GM21360 (cell line): ENCODE data around the gene KRT222.

Source experiments
- ATAC-seq: cut with Tn5 transposase; IDR thresholded peaks from one replicate; pipeline ENCODE4 v1.9.1; 2021; ENCODE audit warnings: mild to moderate bottlenecking, moderate library complexity; ENCODE audit not compliant: unreplicated experiment

The KRT222 gene

GRCh38 chr17:40615841-40616476 is 49.0 kb downstream of the KRT222 start:
- no peak for ATAC-seq

- peak; percentile 61 for ATAC-seq
Observed at GRCh38 chr17:40615068-40615840, 49.7 kb downstream of the KRT222 start.

GRCh38 chr17:40614431-40615067 is 50.4 kb downstream of the KRT222 start:
- ATAC-seq, result no peak

- no peak for ATAC-seq
Observed at GRCh38 chr17:40613467-40614154, 51.4 kb downstream of the KRT222 start.

- ATAC-seq, result no peak
Observed at GRCh38 chr17:40612599-40613244, 52.3 kb downstream of the KRT222 start.

GRCh38 chr17:40611840-40612474 is 53.0 kb downstream of the KRT222 start:
- no peak for ATAC-seq

GRCh38 chr17:40610359-40610758 is 54.6 kb downstream of the KRT222 start:
- no peak for ATAC-seq

GRCh38 chr17:40608061-40608581 is 56.9 kb downstream of the KRT222 start:
- ATAC-seq, result no peak

- ATAC-seq, result no peak
Observed at GRCh38 chr17:40607641-40608040, 57.3 kb downstream of the KRT222 start.

- no peak for ATAC-seq
Observed at GRCh38 chr17:40606548-40607353, 58.2 kb downstream of the KRT222 start.

- no peak for ATAC-seq
Observed at GRCh38 chr17:40605306-40605705, 59.7 kb downstream of the KRT222 start.
